AG10803 (cell line): ENCODE results near the gene FOXRED2.

ENCODE experiments used
- DNase-seq: peaks from one replicate; pipeline ENCODE4 v3.0.0; 2010; ENCODE audit warnings: low read depth
- H3K4me3 ChIP-seq: 2 replicates; pipeline ENCODE4 v1.5.1; 2011; ENCODE audit warnings: mild to moderate bottlenecking, low read length, control low read depth
- CTCF ChIP-seq: conservative IDR thresholded peaks from 2 replicates; pipeline ENCODE4 v1.5.1; 2011; ENCODE audit warnings: mild to moderate bottlenecking, low read length, control low read depth, inconsistent platforms

The FOXRED2 gene

GRCh38 chr22:36463783-36464184 is 43.1 kb downstream of the FOXRED2 start:
- TF ChIP-seq CTCF = no peak
- no peak for DNase-seq
- H3K4me3 ChIP-seq = no peak overlapping the region

DNA sequence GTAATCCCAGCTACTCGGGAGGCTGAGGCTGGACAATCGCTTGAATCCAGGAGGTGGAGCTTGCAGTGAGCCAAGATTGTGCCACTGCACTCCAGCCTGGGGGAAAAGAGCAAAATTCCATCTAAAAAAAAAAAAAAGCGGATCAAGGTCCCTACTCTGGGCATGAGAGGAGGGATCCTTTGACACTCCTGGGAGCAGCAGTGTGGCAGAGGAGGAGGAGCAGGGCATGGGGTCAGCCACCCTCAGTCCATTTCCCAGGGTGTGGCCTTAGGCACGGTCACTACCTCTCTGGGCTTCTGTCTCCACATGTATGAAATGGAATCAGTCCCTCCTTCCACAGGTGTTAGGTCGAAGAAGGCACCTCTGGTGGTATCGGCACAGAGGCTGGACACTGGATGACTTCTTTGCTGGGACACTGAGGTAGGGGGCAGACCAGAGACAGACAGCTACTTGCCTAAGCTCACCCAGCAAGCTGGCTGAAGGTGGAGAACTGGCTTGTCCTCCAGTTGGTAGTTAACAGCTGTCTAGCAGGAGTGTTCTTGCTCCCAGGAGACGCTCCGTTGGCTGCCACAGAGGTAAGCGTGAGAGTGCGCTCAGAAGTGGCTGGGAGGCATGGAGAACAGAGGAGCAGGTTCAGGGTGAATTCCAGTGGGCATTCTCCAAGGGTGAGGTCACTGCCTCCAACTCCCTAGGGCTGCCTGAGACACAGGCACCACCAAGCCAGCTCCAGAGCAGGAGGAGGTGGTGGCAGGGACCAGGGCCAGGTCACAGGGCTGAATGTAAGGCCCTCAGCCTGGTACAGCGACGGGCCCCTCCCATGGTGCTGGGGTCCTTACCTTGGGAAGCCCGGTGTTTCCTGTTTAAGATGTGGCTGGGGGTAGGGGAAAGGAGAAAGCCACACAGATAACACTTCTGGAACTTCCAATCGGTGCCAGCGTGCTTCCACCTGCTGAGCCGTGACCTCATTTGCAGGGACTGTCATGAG is 44.9 kb downstream of the FOXRED2 start:
- no peak overlapping the region for H3K4me3 ChIP-seq
- no peak for TF ChIP-seq CTCF
- DNase-seq = peak; percentile 92

- no peak for DNase-seq
- H3K4me3 ChIP-seq = no peak overlapping the region
- no peak for TF ChIP-seq CTCF
Observed at GRCh38 chr22:36460202-36460601, 46.6 kb downstream of the FOXRED2 start.

DNA sequence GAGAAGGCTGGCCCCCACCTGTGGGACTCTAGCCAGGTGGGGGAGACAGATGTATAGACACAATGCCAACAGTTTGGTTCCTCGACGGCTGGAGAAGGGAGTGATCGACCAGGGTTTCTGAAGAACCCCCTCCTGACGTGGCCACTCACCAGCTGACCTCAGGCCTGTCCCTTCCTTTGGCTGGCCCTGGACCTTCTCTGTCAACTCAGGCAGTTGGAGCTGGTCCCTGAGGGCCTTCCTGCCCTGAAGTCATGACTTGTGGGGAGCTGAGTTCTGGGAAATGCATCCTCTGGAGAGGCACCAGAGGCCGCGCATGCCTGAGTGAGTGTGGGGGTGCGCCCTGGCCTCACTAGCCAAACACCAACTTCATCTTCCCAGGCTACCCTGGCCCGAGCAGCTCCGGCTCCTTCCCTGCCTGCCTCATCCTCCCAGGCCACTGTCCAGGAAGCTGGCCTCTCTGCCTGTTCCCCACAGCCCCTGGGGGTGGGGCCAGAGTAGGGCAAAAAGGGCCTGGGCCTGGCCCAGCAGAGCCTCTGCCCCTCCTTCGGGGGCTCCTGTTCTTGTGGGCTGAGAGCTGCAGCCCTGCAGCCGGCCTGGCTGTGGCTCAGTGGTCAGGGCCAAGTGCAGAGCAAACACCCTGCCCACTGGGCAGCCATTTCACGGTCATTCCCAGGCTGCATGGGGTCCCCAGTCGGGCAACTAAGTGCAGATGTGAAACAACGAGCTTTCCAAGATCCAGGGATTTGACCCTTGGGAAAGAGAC is 49.0 kb downstream of the FOXRED2 start:
- peak; percentile 86 for DNase-seq
- no peak overlapping the region for H3K4me3 ChIP-seq
- TF ChIP-seq CTCF = no peak

DNA sequence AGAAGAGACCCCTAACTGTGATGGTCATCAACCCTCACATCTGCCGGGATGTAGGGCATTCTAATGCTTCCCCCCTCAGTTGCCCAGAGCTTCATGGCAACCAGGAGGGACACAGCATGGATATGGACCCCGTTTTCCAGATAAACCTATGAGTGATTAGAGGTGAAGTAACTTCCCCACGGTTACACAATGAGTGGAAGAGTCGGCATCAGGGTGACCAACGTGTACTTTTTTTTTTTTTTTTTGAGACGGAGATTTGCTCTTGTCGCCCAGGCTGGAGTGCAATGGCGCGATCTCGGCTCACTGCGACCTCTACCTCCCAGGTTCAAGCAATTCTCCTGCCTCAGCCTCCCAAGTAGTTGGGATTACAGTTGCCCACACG is 50.4 kb downstream of the FOXRED2 start:
- no peak for TF ChIP-seq CTCF
- H3K4me3 ChIP-seq = no peak overlapping the region
- no peak for DNase-seq

DNA sequence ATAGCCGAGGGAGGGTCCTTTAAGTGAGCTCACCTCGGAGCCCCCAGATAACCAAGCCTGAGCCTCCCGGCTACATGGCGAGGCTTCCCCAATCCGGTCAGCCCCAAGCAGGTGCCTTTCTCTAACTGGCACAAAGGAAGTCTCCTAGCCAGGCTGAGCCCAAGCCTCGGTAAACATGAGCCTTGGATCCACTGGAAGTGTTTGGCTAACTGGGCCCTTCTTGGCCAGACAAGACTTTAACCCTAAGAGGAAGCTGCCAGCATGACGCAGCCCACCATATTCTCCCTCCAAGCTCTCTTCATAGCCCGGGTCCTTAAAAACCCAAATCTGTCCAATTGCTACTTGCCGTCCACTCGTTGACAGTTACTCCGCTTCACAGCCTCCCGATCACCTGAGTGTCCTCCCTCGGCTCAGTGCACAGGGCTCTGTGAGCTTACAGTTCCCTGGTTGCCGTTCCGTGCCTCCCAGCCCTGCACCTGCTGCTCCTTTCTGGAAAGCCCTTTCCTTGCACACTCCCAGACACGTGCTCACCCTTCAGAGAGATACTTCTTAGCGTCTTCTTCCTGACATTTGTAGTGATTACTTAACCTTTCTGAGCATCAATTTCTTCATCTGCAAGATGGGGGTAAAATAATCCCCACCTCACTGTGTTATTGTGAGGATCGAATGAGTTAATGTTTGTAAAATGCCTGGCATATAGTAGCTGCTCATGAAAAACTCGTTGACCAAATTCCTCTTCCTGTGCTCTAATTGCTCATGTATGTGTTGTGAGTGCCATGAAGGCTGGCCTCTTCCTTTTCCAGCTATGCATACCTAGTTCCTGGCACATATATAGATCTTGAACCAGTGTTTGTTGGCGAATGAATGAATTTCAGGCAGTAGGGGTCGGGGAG is 51.0 kb downstream of the FOXRED2 start:
- no peak overlapping the region for H3K4me3 ChIP-seq
- DNase-seq = no peak
- TF ChIP-seq CTCF = no peak
